Limb (tissue), 2 donors: ENCODE measurements around the gene TUT4.

ENCODE experiments used
- DNase-seq, 2 donors: peaks; one replicate each; pipeline ENCODE4 v3.0.0-alpha.2; 2016; ENCODE audit errors: extremely low spot score in 2 of 2

Gene TUT4

GRCh38 chr1:52404116-52404974, 148.5 kb downstream of the TUT4 start, which contains the start of the genes ORC1 and PRPF38A:
TSS of gene ORC1 (minus strand) at chr1:52404423. CDS start at chr1:52402223, 2,200 bp downstream.
TSS of gene PRPF38A (plus strand) at chr1:52404602. CDS start at chr1:52404750, 148 bp downstream.
- peak; percentile 97 to 99 for DNase-seq

- peak; percentile 8 to 25 for DNase-seq
Observed at GRCh38 chr1:52403566-52404115, 149.3 kb downstream of the TUT4 start.

- DNase-seq, result no peak
Observed at GRCh38 chr1:52402860-52403240, 150.0 kb downstream of the TUT4 start.

- DNase-seq, result no peak
Observed at GRCh38 chr1:52400131-52400530, 152.8 kb downstream of the TUT4 start.

- no peak for DNase-seq
Observed at GRCh38 chr1:52399629-52400028, 153.3 kb downstream of the TUT4 start.

GRCh38 chr1:52393174-52393573, 159.7 kb downstream of the TUT4 start:
- no peak for DNase-seq

- no peak for DNase-seq
Observed at GRCh38 chr1:52386458-52386857, 166.4 kb downstream of the TUT4 start.

GRCh38 chr1:52385376-52385775, 167.5 kb downstream of the TUT4 start:
- DNase-seq, result no peak
